Measurements from ENCODE around the gene PSMB10.

- TF ChIP-seq HDGF (IDR thresholded peaks at IDR 0.05; ENCODE audit: borderline replicate concordance), result no peak
- TF ChIP-seq L3MBTL2 (conservative IDR thresholded peaks at IDR 0.05), result no peak
- no peak for TF ChIP-seq FOXM1 (IDR thresholded peaks at IDR 0.05; ENCODE audit: borderline replicate concordance)
- no peak for TF ChIP-seq CTBP1 (IDR thresholded peaks at IDR 0.05; ENCODE audit: borderline replicate concordance)
These were observed 38.9 kb upstream of the PSMB10 start for GRCh38 chr16:67975321-67976105.
